Neural cell (in vitro differentiated cells): ENCODE data around the gene MTFP1. TPM values are rescaled to one million over a fixed set of nuclear protein-coding genes. Genes with fewer than 3 reads are reported as not detected.

Experiments
- H2AFZ ChIP-seq: fragments of 200-600, 300-800 bp; sonication (generic), shearing (Covaris generic); 2 replicates; pipeline ENCODE4 v1.6.0; 2014; ENCODE audit warnings: low read depth, mild to moderate bottlenecking, antibody characterized with exemption, low read length, moderate library complexity
- H3F3A ChIP-seq: fragments of 200-600 bp; shearing (Covaris generic); 2 replicates; pipeline ENCODE4 v1.6.1; 2016; ENCODE audit warnings: mild to moderate bottlenecking, moderate library complexity, mixed read lengths, antibody characterized with exemption, low read length; ENCODE audit not compliant: insufficient read depth, poor library complexity, severe bottlenecking
- H3K27ac ChIP-seq: fragments of 200-600, 300-800 bp; sonication (generic), shearing (Covaris generic); 2 replicates; pipeline ENCODE4 v1.5.1; 2014; ENCODE audit warnings: mild to moderate bottlenecking, low read length, moderate library complexity
- H3K27me3 ChIP-seq: fragments of 300-800, 200-600 bp; sonication (generic), shearing (Covaris generic); 2 replicates; pipeline ENCODE4 v1.6.0; 2014; ENCODE audit warnings: mild to moderate bottlenecking, low read depth, low read length, moderate library complexity; ENCODE audit not compliant: insufficient read depth
- H3K36me3 ChIP-seq: fragments of 300-800, 200-600 bp; sonication (generic), shearing (Covaris generic); 2 replicates; pipeline ENCODE4 v1.5.1; 2014; ENCODE audit warnings: mild to moderate bottlenecking, antibody characterized with exemption, low read length, moderate library complexity; ENCODE audit not compliant: insufficient read depth
- H3K4me2 ChIP-seq: fragments of 300-800, 200-600 bp; sonication (generic), shearing (Covaris generic); 2 replicates; pipeline ENCODE4 v1.6.0; 2014; ENCODE audit warnings: mild to moderate bottlenecking, low read length
- H3K4me3 ChIP-seq: fragments of 300-800, 200-600 bp; sonication (generic), shearing (Covaris generic); 2 replicates; pipeline ENCODE4 v1.5.1; 2014; ENCODE audit warnings: mild to moderate bottlenecking, low read length, moderate library complexity
- H3K79me2 ChIP-seq: fragments of 200-600 bp; shearing (Covaris generic); replicated peaks from 2 replicates; pipeline ENCODE4 v1.6.0; 2014; ENCODE audit warnings: mild to moderate bottlenecking, low read length, moderate library complexity; ENCODE audit not compliant: insufficient read depth
- H3K9ac ChIP-seq: fragments of 300-800, 200-600 bp; sonication (generic), shearing (Covaris generic); 2 replicates; pipeline ENCODE4 v1.6.1; 2016; ENCODE audit warnings: mild to moderate bottlenecking, low read length, mixed read lengths
- H3K9me2 ChIP-seq: fragments of 200-600 bp; shearing (Covaris generic); 2 replicates; pipeline ENCODE4 v1.6.1; 2016; ENCODE audit warnings: mild to moderate bottlenecking, low read length, mixed read lengths; ENCODE audit not compliant: insufficient read depth
- H3K9me3 ChIP-seq: fragments of 200-600, 300-800 bp; sonication (generic), shearing (Covaris generic); 2 replicates; pipeline ENCODE4 v1.6.1; 2016; ENCODE audit warnings: mild to moderate bottlenecking, mixed run types, low read length, moderate library complexity, mixed read lengths
- H4K20me1 ChIP-seq: fragments of 200-600 bp; shearing (Covaris generic); 2 replicates; pipeline ENCODE4 v1.6.1; 2016; ENCODE audit warnings: mild to moderate bottlenecking, mixed run types; ENCODE audit not compliant: insufficient read depth
- EP300 ChIP-seq: fragments of 450-650 bp; conservative IDR thresholded peaks from 2 replicates; pipeline ENCODE4 v1.6.1; 2014; ENCODE audit warnings: antibody characterized with exemption, mild to moderate bottlenecking, moderate library complexity; ENCODE audit not compliant: poor library complexity, severe bottlenecking
- EZH2 ChIP-seq: fragments of 200-600, 300-800 bp; shearing (Covaris generic), sonication (generic); IDR thresholded peaks from 2 replicates; pipeline ENCODE4 v1.6.1; 2014; ENCODE audit warnings: antibody characterized with exemption, low read length, borderline replicate concordance, mild to moderate bottlenecking; ENCODE audit not compliant: insufficient read depth, poor library complexity, severe bottlenecking
- MXI1 ChIP-seq: fragments of 450-650 bp; conservative IDR thresholded peaks from 2 replicates; pipeline ENCODE4 v1.6.1; 2014; ENCODE audit warnings: antibody characterized with exemption, mild to moderate bottlenecking; ENCODE audit not compliant: poor library complexity, severe bottlenecking
- POLR2AphosphoS5 ChIP-seq: IDR thresholded peaks from 2 replicates; pipeline ENCODE4 v1.6.1; 2012
- RAD21 ChIP-seq: fragments of 450-650 bp; conservative IDR thresholded peaks from 2 replicates; pipeline ENCODE4 v1.6.1; 2014; ENCODE audit warnings: antibody characterized with exemption, mild to moderate bottlenecking, moderate library complexity
- SMC3 ChIP-seq: fragments of 450-650 bp; conservative IDR thresholded peaks from 2 replicates; pipeline ENCODE4 v1.6.1; 2014; ENCODE audit warnings: antibody characterized with exemption, mild to moderate bottlenecking, moderate library complexity; ENCODE audit not compliant: poor library complexity
- TAF1 ChIP-seq: IDR thresholded peaks from 2 replicates; pipeline ENCODE4 v1.6.1; 2012; ENCODE audit warnings: low read depth
- polyA plus RNA-seq: library from polyadenylated mRNA; depleted of rRNA; stranded (reverse); fragments of >200 nt; gene quantifications from 2 replicates; pipeline ENCODE4 v1.2.3, GENCODE V29; 2014
- TF ChIP-seq, protein P1 (sequence below): IDR thresholded peaks from 2 replicates; pipeline ENCODE4 v1.6.1; 2012; ENCODE audit warnings: borderline replicate concordance
- TF ChIP-seq, protein P2 (sequence below): fragments of 450-650 bp; IDR thresholded peaks from 2 replicates; pipeline ENCODE4 v1.5.1; 2014; ENCODE audit warnings: antibody characterized with exemption, mild to moderate bottlenecking, moderate library complexity; ENCODE audit not compliant: poor library complexity, severe bottlenecking

MTFP1 gene
- polyA plus RNA-seq, 1 donor from 2014 or later, result 8.1 TPM

GRCh38 chr22:30469165-30469564, 43.6 kb downstream of the MTFP1 start:
- Histone ChIP-seq H3F3A (no peaks in the 10 kb centered on the region), H3K4me3 (no peak overlapping the region), H3K27me3 (no peaks in the 10 kb centered on the region), H3K9me2 (no peaks in the 10 kb centered on the region), H3K27ac (no peak overlapping the region), H3K79me2 (no peaks in the 10 kb centered on the region), H3K9ac (no peak overlapping the region), H4K20me1 (no peaks in the 10 kb centered on the region), H3K36me3 (no peaks in the 10 kb centered on the region), H3K4me2 (no peak overlapping the region), H2AFZ (no peak overlapping the region), H3K9me3 (no peaks in the 10 kb centered on the region)
- TF ChIP-seq TAF1, result no peak

GRCh38 chr22:30470655-30471054, 45.1 kb downstream of the MTFP1 start:
- no peaks in the 10 kb centered on the region for H4K20me1 ChIP-seq
- TF ChIP-seq SMC3 (no peak), RAD21 (no peak), EZH2 (no peak), MXI1 (no peak), EP300 (no peak), TAF1 (no peak), POLR2AphosphoS5 (no peak)
- TF ChIP-seq, protein P1, sequence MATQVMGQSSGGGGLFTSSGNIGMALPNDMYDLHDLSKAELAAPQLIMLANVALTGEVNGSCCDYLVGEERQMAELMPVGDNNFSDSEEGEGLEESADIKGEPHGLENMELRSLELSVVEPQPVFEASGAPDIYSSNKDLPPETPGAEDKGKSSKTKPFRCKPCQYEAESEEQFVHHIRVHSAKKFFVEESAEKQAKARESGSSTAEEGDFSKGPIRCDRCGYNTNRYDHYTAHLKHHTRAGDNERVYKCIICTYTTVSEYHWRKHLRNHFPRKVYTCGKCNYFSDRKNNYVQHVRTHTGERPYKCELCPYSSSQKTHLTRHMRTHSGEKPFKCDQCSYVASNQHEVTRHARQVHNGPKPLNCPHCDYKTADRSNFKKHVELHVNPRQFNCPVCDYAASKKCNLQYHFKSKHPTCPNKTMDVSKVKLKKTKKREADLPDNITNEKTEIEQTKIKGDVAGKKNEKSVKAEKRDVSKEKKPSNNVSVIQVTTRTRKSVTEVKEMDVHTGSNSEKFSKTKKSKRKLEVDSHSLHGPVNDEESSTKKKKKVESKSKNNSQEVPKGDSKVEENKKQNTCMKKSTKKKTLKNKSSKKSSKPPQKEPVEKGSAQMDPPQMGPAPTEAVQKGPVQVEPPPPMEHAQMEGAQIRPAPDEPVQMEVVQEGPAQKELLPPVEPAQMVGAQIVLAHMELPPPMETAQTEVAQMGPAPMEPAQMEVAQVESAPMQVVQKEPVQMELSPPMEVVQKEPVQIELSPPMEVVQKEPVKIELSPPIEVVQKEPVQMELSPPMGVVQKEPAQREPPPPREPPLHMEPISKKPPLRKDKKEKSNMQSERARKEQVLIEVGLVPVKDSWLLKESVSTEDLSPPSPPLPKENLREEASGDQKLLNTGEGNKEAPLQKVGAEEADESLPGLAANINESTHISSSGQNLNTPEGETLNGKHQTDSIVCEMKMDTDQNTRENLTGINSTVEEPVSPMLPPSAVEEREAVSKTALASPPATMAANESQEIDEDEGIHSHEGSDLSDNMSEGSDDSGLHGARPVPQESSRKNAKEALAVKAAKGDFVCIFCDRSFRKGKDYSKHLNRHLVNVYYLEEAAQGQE, result no peak
- TF ChIP-seq, protein P2, sequence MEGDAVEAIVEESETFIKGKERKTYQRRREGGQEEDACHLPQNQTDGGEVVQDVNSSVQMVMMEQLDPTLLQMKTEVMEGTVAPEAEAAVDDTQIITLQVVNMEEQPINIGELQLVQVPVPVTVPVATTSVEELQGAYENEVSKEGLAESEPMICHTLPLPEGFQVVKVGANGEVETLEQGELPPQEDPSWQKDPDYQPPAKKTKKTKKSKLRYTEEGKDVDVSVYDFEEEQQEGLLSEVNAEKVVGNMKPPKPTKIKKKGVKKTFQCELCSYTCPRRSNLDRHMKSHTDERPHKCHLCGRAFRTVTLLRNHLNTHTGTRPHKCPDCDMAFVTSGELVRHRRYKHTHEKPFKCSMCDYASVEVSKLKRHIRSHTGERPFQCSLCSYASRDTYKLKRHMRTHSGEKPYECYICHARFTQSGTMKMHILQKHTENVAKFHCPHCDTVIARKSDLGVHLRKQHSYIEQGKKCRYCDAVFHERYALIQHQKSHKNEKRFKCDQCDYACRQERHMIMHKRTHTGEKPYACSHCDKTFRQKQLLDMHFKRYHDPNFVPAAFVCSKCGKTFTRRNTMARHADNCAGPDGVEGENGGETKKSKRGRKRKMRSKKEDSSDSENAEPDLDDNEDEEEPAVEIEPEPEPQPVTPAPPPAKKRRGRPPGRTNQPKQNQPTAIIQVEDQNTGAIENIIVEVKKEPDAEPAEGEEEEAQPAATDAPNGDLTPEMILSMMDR, result no peak
- H3K27me3 ChIP-seq, result no peaks in the 10 kb centered on the region
- no peak overlapping the region for H3K4me3 ChIP-seq
- H2AFZ ChIP-seq, result no peak overlapping the region
- H3K9ac ChIP-seq, result no peak overlapping the region
- H3F3A ChIP-seq, result no peaks in the 10 kb centered on the region
- H3K9me2 ChIP-seq, result no peaks in the 10 kb centered on the region
- no peaks in the 10 kb centered on the region for H3K79me2 ChIP-seq
- no peaks in the 10 kb centered on the region for H3K9me3 ChIP-seq
- no peaks in the 10 kb centered on the region for H3K36me3 ChIP-seq
- H3K27ac ChIP-seq, result no peak overlapping the region
- H3K4me2 ChIP-seq, result no peak overlapping the region
